Brain microvascular endothelial cell (primary cell): Measurements from ENCODE around the gene TAF1B.
A peak's percentile ranks its signal among the peaks of the same experiment; 100 is the strongest.

ENCODE experiments used
- DNase-seq: peaks from one replicate; pipeline ENCODE4 v3.0.0-alpha.2; 2020
- H3K27ac ChIP-seq: fragments of 250-450 bp; sonication (Bioruptor Pico); 2 replicates; pipeline ENCODE4 v1.5.1; 2020; ENCODE audit warnings: mild to moderate bottlenecking, moderate library complexity
- H3K27me3 ChIP-seq: fragments of 250-450 bp; sonication (Bioruptor Pico); replicated peaks from 2 replicates; pipeline ENCODE4 v1.5.1; 2020; ENCODE audit warnings: mild to moderate bottlenecking
- H3K36me3 ChIP-seq: fragments of 250-450 bp; sonication (Bioruptor Pico); replicated peaks from 2 replicates; pipeline ENCODE4 v1.5.1; 2020; ENCODE audit warnings: mild to moderate bottlenecking
- H3K4me3 ChIP-seq: 2 replicates; pipeline ENCODE4 v1.5.1; 2011; ENCODE audit warnings: low read depth, mild to moderate bottlenecking, control low read depth, low read length, moderate library complexity
- in situ Hi-C: cut with HindIII; loops from 2 replicates; pipeline ENCODE4 v1.10.0; 2017; ENCODE audit warnings: low sequenced_read_pairs, low pct_ligation_motif_present
- TF ChIP-seq, protein P1 (sequence below): IDR thresholded peaks from 2 replicates; pipeline ENCODE4 v1.5.1; 2011; ENCODE audit warnings: low read depth, mild to moderate bottlenecking, moderate library complexity, low read length, control low read depth, inconsistent platforms; ENCODE audit errors: missing control alignments

Gene TAF1B

DNA sequence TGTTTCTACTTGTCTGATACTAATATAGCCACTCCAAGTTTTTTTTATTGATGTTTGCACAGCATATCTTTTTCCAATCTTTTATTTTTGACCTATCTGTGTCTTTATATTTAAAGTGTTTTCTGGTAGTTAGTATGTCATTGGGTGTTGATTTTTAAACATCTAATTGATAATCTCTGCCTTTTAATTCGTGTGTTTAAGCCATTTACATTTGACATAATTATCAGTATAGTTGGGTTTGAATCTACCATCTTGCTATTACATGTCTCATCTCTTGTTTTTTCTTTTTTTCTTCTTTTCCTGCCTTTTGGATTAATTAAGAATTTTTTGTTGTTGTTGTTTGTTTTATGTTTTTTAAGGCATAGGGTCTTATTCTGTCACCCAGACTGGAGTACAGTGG lies 44.2 kb downstream of the TAF1B start:
- TF ChIP-seq, protein P1, sequence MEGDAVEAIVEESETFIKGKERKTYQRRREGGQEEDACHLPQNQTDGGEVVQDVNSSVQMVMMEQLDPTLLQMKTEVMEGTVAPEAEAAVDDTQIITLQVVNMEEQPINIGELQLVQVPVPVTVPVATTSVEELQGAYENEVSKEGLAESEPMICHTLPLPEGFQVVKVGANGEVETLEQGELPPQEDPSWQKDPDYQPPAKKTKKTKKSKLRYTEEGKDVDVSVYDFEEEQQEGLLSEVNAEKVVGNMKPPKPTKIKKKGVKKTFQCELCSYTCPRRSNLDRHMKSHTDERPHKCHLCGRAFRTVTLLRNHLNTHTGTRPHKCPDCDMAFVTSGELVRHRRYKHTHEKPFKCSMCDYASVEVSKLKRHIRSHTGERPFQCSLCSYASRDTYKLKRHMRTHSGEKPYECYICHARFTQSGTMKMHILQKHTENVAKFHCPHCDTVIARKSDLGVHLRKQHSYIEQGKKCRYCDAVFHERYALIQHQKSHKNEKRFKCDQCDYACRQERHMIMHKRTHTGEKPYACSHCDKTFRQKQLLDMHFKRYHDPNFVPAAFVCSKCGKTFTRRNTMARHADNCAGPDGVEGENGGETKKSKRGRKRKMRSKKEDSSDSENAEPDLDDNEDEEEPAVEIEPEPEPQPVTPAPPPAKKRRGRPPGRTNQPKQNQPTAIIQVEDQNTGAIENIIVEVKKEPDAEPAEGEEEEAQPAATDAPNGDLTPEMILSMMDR: no peak
- in situ Hi-C loops: no loop called here
- Histone ChIP-seq H3K27ac (no peak overlapping the region), H3K36me3 (peaks cover 3% of the 10 kb centered on the region), H3K4me3 (no peak overlapping the region), H3K27me3 (no peaks in the 10 kb centered on the region)
- DNase-seq: no peak

DNA sequence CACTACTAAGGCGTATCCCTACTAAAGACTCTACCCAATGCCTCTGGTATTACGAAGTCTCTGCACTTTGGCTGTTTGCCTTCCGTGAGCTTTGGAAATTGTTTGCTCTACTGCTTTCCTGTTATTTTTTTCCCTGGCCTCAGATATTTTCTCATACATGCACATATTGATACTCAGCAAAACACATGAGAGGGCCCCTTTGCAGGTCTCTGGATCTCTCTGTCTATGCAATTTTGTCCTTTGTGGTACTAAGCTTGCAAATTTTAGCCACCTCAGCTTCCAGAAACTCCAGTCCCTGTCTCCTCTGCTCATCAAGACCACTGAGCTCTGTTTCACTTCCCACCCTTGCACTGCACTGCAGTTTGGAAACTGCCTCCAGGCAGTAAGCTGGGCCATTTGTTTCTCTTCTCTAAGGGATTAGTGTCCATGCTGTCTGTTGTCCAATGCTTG lies 46.6 kb downstream of the TAF1B start:
- no peaks in the 10 kb centered on the region for H3K36me3 ChIP-seq
- no peak overlapping the region for H3K4me3 ChIP-seq
- in situ Hi-C loops: no loop called here
- TF ChIP-seq, protein P1: no peak
- no peak for DNase-seq
- H3K27me3 ChIP-seq: no peaks in the 10 kb centered on the region
- no peak overlapping the region for H3K27ac ChIP-seq

DNA sequence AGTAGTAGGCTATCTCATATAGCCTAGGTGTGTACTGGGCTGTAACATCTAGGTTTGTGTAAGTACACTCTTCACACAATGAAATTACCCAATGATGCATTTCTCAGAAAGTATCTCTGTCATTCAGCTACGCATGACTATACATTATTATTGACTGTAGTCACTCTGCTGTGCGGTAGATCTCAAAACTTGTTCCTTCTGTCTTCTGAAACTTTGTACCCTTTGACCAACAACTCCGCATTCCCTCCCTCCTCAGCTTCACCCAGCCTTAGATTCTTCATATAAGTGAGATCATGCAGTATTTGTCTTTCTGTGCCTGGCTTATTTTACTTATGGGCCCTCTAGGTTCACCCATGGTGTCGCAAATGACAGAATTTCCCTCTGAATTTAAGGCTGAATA lies 49.0 kb downstream of the TAF1B start:
- no peak for DNase-seq
- Histone ChIP-seq H3K27ac (no peak overlapping the region), H3K4me3 (no peak overlapping the region), H3K36me3 (no peaks in the 10 kb centered on the region), H3K27me3 (no peaks in the 10 kb centered on the region)
- TF ChIP-seq, protein P1: no peak
- in situ Hi-C loops: no loop called here

DNA sequence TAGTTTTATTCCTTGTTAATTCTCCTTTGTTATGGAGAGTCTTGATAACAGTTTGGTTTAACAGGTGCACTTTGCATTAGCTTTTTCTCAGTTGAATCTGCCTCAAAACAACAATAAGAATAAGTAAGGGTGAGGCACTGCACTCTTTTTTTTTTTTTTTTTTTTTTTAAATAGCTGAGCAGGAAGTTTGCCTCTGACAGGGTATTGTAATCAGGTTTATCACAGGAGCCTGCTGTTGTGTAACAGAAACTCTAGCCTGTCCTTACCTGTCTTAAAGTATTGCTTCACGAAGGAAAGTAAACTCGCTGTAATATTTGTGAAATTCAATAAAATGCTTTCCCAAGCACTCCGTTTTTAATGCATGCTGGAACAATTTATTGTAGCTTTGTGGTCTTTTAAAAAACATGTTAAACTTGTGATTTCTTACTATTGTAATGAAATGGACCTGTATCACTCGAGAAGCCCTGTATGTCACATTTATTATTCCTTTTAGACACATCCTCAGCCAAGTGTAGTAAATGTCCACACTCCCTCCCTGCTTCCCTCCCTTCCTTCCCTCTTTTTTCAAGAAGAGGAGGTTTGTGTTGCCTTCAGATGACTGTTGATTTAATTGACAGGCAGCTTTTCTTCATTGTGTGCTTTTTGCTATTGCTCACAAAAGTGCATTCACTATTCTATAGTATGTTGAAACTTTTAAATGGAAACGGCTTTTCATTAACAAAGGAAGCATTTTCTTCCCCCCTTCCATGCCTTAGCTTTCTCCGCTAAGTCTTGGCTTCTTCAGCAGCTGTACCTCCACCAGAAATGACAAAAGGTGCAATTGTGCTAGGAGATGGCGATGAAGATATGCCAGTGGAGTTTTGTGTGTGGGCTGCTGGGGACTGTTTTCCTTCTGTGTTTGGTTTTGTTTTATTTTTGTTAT lies 52.7 kb downstream of the TAF1B start:
- H3K27ac ChIP-seq: no peak overlapping the region
- no peak for DNase-seq
- no peak overlapping the region for H3K4me3 ChIP-seq
- in situ Hi-C loops: no loop called here
- H3K27me3 ChIP-seq: no peaks in the 10 kb centered on the region
- TF ChIP-seq, protein P1: no peak
- H3K36me3 ChIP-seq: no peaks in the 10 kb centered on the region

DNA sequence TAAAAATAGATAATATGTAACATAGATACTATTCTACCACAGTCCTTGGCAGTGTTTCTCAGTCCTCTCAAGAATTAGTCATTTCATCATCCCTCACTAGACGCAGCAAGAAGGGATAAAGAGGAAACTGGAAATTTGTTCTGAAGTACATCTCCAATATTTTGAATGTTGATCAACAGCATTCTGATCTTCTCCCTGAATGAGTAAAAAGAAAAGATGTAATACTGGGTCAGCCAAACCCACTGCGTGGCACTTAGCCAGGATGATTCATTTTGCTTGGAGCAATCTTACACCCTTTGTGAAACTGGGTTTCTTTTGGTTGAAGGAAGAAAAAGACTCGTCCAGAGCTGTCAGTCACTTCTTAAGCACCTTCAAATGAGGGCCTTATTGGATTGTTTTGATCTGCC lies 54.1 kb downstream of the TAF1B start:
- peak; percentile 95 for DNase-seq
- H3K27me3 ChIP-seq: no peaks in the 10 kb centered on the region
- TF ChIP-seq, protein P1: no peak
- in situ Hi-C loops: no loop called here
- H3K36me3 ChIP-seq: no peaks in the 10 kb centered on the region
- peak overlapping the region; percentile 21 for H3K27ac ChIP-seq
- no peak overlapping the region for H3K4me3 ChIP-seq
